Endodermal cell (in vitro differentiated cells): Measurements from ENCODE around the gene MYBBP1A. TPM values are rescaled to one million over a fixed set of nuclear protein-coding genes. Genes with fewer than 3 reads are reported as not detected.
"Not testable (repeated sequence)": the region's sequence is repeated elsewhere in the genome, so short reads cannot be mapped to it uniquely, and the experiment has no call there.

Source experiments
- DNase-seq: peaks from one replicate; pipeline ENCODE4 v3.0.0-alpha.2; 2017
- H3K27ac ChIP-seq: 2 replicates; pipeline ENCODE4 v1.5.1; 2013; ENCODE audit warnings: mild to moderate bottlenecking, low read depth, low read length, moderate library complexity
- H3K27me3 ChIP-seq: 2 replicates; pipeline ENCODE4 v1.6.1; 2013; ENCODE audit warnings: mild to moderate bottlenecking, low read length, moderate library complexity; ENCODE audit not compliant: insufficient read depth, control insufficient read depth, poor library complexity, severe bottlenecking
- H3K36me3 ChIP-seq: 2 replicates; pipeline ENCODE4 v1.7.0; 2013; ENCODE audit warnings: mild to moderate bottlenecking, low read length, moderate library complexity; ENCODE audit not compliant: control insufficient read depth, insufficient read depth
- H3K4me1 ChIP-seq: one replicate; pipeline ENCODE4 v1.7.0; 2013; ENCODE audit warnings: low read length; ENCODE audit not compliant: control insufficient read depth, insufficient read depth
- H3K4me3 ChIP-seq: 2 replicates; pipeline ENCODE4 v1.5.1; 2013; ENCODE audit warnings: mild to moderate bottlenecking, low read length, moderate library complexity
- H3K9ac ChIP-seq: 2 replicates; pipeline ENCODE4 v1.6.1; 2013; ENCODE audit warnings: mild to moderate bottlenecking, low read length, moderate library complexity; ENCODE audit not compliant: poor library complexity, severe bottlenecking; ENCODE audit errors: extremely low read depth
- H3K9me3 ChIP-seq: 2 replicates; pipeline ENCODE4 v1.6.1; 2013; ENCODE audit warnings: mild to moderate bottlenecking, low read length, moderate library complexity; ENCODE audit not compliant: control insufficient read depth
- H3K27ac Mint-ChIP-seq: 2 replicates; pipeline ENCODE4 v1.8.0; 2020; ENCODE audit warnings: mixed read lengths
- H3K27me3 Mint-ChIP-seq: 2 replicates; pipeline ENCODE4 v1.8.0; 2021; ENCODE audit warnings: mild to moderate bottlenecking, mixed read lengths; ENCODE audit not compliant: insufficient read depth
- H3K36me3 Mint-ChIP-seq: 2 replicates; pipeline ENCODE4 v1.8.0; 2020; ENCODE audit warnings: low read depth, mixed read lengths
- H3K4me1 Mint-ChIP-seq: 2 replicates; pipeline ENCODE4 v1.8.0; 2020; ENCODE audit warnings: mixed read lengths
- H3K4me3 Mint-ChIP-seq: 2 replicates; pipeline ENCODE4 v1.8.0; 2020; ENCODE audit warnings: mild to moderate bottlenecking, moderate library complexity, mixed read lengths
- H3K9me3 Mint-ChIP-seq: 2 replicates; pipeline ENCODE4 v1.8.0; 2020; ENCODE audit warnings: mild to moderate bottlenecking, mixed read lengths
- CTCF ChIP-seq: fragments of 200-600 bp; sonication (generic); conservative IDR thresholded peaks from 2 replicates; pipeline ENCODE4 v1.5.0; 2021; ENCODE audit warnings: antibody characterized with exemption, mild to moderate bottlenecking
- WGBS, 2 experiments: methylation state at CpG; one replicate each; pipeline versions ENCODE4 v1.1.5 to v1.1.7; 2013; ENCODE audit warnings: missing lambda C conversion rate in 2 of 2, mixed read lengths in 1 of 2; ENCODE audit not compliant: insufficient coverage in 1 of 2, insufficient read length in 1 of 2; 5-methylcytosine and 5-hydroxymethylcytosine counted together
- total RNA-seq, 2 donors: library from RNA; stranded (reverse); fragmentation: NEBNext Ultra II Directional in 1 of 2; extraction: Animal tissue kit (Norgen Biotek cat#: 25700) in 1 of 2; gene quantifications; 2 replicates in 1 of 2; 3 replicates in 1 of 2; pipeline ENCODE4 v1.2.1, GENCODE V29; 2021

MYBBP1A gene
- total RNA-seq, 2 donors from 2014 or later = 55.6 to 70.9 TPM

- no peak for TF ChIP-seq CTCF
- H3K27me3 ChIP-seq = no peaks in the 10 kb centered on the region
- no peak for DNase-seq
- Mint-ChIP-seq H3K36me3 (no peaks in the 10 kb centered on the region), H3K4me1 (peaks cover 21% of the 10 kb centered on the region), H3K4me3 (no peak overlapping the region), H3K9me3 (no peaks in the 10 kb centered on the region), H3K27me3 (peaks cover 2% of the 10 kb centered on the region), H3K27ac (no peak overlapping the region)
- no peak overlapping the region for H3K4me3 ChIP-seq
- no peak overlapping the region for H3K27ac ChIP-seq
- no peaks in the 10 kb centered on the region for H3K9me3 ChIP-seq
- WGBS, 2 experiments = 91 to 93% methylated on average over 16 to 36 of the region's 36 CpGs
- H3K9ac ChIP-seq = no peak overlapping the region
- H3K36me3 ChIP-seq = no peaks in the 10 kb centered on the region
- H3K4me1 ChIP-seq = peaks cover 11% of the 10 kb centered on the region
Measured at GRCh38 chr17:4596636-4597380, 41.6 kb upstream of the MYBBP1A start.

DNA sequence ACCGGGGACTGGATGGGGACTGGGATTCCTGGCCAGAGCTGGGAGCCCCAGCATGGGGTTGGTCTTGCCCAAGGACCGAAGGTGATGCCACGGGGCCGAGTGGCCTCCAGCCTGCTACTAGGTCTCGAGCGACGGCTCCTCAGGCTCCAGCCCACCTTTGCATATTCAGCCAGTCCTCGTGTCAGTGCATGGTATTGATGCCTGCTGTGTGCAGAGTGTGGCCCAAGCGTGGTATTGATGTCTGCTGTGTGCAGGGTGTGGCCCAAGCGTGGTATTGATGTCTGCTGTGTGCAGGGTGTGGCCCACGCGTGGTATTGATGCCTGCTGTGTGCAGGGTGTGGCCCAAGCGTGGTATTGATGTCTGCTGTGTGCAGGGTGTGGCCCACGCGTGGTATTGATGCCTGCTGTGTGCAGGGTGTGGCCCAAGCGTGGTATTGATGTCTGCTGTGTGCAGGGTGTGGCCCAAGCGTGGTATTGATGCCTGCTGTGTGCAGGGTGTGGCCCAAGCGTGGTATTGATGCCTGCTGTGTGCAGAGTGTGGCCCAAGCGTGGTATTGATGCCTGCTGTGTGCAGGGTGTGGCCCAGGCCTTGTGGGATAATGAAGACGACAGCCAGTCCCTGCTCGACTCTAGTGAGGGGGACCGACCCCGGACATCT is 40.6 kb upstream of the MYBBP1A start:
- H3K27ac Mint-ChIP-seq, DNase-seq, H3K4me3 ChIP-seq, H3K9me3 ChIP-seq, H3K27ac ChIP-seq, H3K4me3 Mint-ChIP-seq, H3K27me3 ChIP-seq, H3K36me3 ChIP-seq, H3K9me3 Mint-ChIP-seq, H3K27me3 Mint-ChIP-seq, H3K9ac ChIP-seq, H3K36me3 Mint-ChIP-seq: not testable (repeated sequence)
- H3K4me1 Mint-ChIP-seq = peaks cover 20% of the 10 kb centered on the region
- 94 to 98% methylated on average over 9 to 20 of the region's 23 CpGs for WGBS, 2 experiments
- H3K4me1 ChIP-seq = peaks cover 11% of the 10 kb centered on the region

DNA sequence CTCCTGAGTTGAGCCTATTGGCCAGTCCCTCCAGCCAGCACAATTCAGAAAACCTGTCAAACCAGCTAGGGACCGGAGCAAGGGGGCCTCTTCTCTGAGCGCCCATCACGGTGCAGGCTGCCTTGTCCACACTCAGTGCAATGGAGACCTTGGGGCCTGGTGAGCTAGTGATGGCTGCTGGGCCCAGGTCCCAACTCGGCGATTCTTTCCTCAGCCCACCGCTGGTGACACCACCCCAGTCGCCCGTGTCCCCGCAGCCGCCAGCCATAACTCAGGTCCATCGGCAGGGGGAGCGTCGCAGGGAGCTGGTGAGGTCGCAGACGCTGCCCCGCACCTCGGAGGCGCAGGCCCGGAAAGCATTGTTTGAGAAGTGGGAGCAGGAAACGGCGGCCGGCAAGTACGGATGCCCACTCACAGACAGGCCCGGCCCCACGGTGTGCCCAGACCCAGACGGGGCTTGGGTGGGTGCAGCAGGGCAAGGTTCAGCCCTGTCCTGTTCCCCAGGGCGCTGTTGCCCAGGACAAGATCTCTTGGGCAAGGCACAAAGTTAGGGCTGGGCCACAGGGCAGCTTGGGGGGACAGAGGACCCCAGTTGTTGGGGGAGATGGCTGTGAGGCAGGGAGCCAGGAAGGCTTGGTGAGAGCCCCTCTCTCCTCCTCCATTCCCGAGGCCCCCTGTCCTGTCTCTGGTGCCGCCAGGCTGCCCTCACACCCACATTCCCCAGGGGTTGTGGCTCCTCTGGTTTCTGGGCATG is 39.9 kb upstream of the MYBBP1A start:
- Histone ChIP-seq H3K9ac (no peak overlapping the region), H3K9me3 (no peaks in the 10 kb centered on the region), H3K4me1 (peaks cover 7% of the 10 kb centered on the region), H3K27ac (no peak overlapping the region), H3K36me3 (no peaks in the 10 kb centered on the region), H3K4me3 (no peak overlapping the region), H3K27me3 (no peaks in the 10 kb centered on the region)
- Mint-ChIP-seq H3K27me3 (peaks cover 10% of the 10 kb centered on the region), H3K9me3 (no peaks in the 10 kb centered on the region), H3K27ac (no peak overlapping the region), H3K36me3 (no peaks in the 10 kb centered on the region), H3K4me3 (no peak overlapping the region), H3K4me1 (peaks cover 13% of the 10 kb centered on the region)
- TF ChIP-seq CTCF = peak; percentile 80
- WGBS, 2 experiments = 51 to 54% methylated on average over 14 to 29 of the region's 29 CpGs
- DNase-seq = peak; percentile 94
